ENCODE measurements around the gene COL4A1.

Gene COL4A1

DNA sequence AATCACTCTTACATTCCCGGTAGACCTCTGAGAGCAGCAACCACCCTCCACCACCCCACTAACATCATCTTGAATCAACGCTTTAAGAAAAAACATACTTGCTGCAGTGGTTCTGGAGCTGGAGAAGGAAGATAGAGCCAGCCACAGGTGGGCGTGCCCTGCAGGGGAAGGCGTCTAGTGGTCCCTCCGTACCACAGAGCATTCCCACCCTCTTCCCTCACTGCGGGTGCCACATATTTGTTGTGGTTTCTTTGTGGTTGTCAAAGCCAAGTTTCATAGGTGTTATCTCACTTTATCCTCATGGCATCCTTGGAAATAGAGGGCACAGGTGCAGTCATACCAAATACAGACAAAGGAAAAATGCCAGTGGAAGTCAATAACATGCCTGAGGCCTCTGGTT, 22.3 kb upstream of the COL4A1 start:
- no peaks in the 10 kb centered on the region for H3K4me1 ChIP-seq (ENCODE audit: insufficient read depth, low read length, poor library complexity, severe bottlenecking)
- no peaks in the 10 kb centered on the region for H4K20me1 ChIP-seq (ENCODE audit: insufficient read depth, low read length, poor library complexity, severe bottlenecking)
- no peak overlapping the region for H3K4me2 ChIP-seq (ENCODE audit: low read depth, low read length, poor library complexity, severe bottlenecking)
- no peaks in the 10 kb centered on the region for H3F3A ChIP-seq (ENCODE audit: low read depth)
- TF ChIP-seq, protein P1, sequence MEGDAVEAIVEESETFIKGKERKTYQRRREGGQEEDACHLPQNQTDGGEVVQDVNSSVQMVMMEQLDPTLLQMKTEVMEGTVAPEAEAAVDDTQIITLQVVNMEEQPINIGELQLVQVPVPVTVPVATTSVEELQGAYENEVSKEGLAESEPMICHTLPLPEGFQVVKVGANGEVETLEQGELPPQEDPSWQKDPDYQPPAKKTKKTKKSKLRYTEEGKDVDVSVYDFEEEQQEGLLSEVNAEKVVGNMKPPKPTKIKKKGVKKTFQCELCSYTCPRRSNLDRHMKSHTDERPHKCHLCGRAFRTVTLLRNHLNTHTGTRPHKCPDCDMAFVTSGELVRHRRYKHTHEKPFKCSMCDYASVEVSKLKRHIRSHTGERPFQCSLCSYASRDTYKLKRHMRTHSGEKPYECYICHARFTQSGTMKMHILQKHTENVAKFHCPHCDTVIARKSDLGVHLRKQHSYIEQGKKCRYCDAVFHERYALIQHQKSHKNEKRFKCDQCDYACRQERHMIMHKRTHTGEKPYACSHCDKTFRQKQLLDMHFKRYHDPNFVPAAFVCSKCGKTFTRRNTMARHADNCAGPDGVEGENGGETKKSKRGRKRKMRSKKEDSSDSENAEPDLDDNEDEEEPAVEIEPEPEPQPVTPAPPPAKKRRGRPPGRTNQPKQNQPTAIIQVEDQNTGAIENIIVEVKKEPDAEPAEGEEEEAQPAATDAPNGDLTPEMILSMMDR (conservative IDR thresholded peaks at IDR 0.05; ENCODE audit: low read length): no peak
- no peak for TF ChIP-seq EZH2phosphoT487 (IDR thresholded peaks at IDR 0.05; ENCODE audit: borderline replicate concordance)
- H3K9me2 ChIP-seq (replicated peaks; ENCODE audit: low read depth, low read length): no peaks in the 10 kb centered on the region
- H3K27me3 ChIP-seq (ENCODE audit: insufficient read depth, low read length, poor library complexity, severe bottlenecking): no peaks in the 10 kb centered on the region
- H3K9me3 ChIP-seq (ENCODE audit: insufficient read depth, low read depth, low read length): no peaks in the 10 kb centered on the region
- H3K4me3 ChIP-seq (ENCODE audit: low read length, poor library complexity, severe bottlenecking): no peak overlapping the region
- H3K36me3 ChIP-seq (ENCODE audit: insufficient read depth, low read length): no peaks in the 10 kb centered on the region
- H3K9ac ChIP-seq (ENCODE audit: low read depth, low read length, poor library complexity, severe bottlenecking): no peak overlapping the region
- no peak overlapping the region for H2AFZ ChIP-seq (ENCODE audit: low read length)
- H3K79me2 ChIP-seq (ENCODE audit: insufficient read depth, low read length): no peaks in the 10 kb centered on the region

- Histone ChIP-seq H3K9me2 (replicated peaks; ENCODE audit: low read depth, low read length) (no peaks in the 10 kb centered on the region), H3K4me1 (ENCODE audit: insufficient read depth, low read length, poor library complexity, severe bottlenecking) (no peaks in the 10 kb centered on the region), H3K4me3 (ENCODE audit: low read length, poor library complexity, severe bottlenecking) (no peak overlapping the region), H3K79me2 (ENCODE audit: insufficient read depth, low read length) (no peaks in the 10 kb centered on the region), H3K27me3 (ENCODE audit: insufficient read depth, low read length, poor library complexity, severe bottlenecking) (no peaks in the 10 kb centered on the region), H3K4me2 (ENCODE audit: low read depth, low read length, poor library complexity, severe bottlenecking) (no peak overlapping the region), H4K20me1 (ENCODE audit: insufficient read depth, low read length, poor library complexity, severe bottlenecking) (no peaks in the 10 kb centered on the region), H3F3A (ENCODE audit: low read depth) (no peaks in the 10 kb centered on the region), H2AFZ (ENCODE audit: low read length) (no peak overlapping the region), H3K9me3 (ENCODE audit: insufficient read depth, low read depth, low read length) (no peaks in the 10 kb centered on the region), H3K36me3 (ENCODE audit: insufficient read depth, low read length) (no peaks in the 10 kb centered on the region), H3K9ac (ENCODE audit: low read depth, low read length, poor library complexity, severe bottlenecking) (no peak overlapping the region)
- TF ChIP-seq, protein P1 (conservative IDR thresholded peaks at IDR 0.05; ENCODE audit: low read length): no peak
- no peak for TF ChIP-seq EZH2phosphoT487 (IDR thresholded peaks at IDR 0.05; ENCODE audit: borderline replicate concordance)
Observed at GRCh38 chr13:110328573-110328972, 21.6 kb upstream of the COL4A1 start.

DNA sequence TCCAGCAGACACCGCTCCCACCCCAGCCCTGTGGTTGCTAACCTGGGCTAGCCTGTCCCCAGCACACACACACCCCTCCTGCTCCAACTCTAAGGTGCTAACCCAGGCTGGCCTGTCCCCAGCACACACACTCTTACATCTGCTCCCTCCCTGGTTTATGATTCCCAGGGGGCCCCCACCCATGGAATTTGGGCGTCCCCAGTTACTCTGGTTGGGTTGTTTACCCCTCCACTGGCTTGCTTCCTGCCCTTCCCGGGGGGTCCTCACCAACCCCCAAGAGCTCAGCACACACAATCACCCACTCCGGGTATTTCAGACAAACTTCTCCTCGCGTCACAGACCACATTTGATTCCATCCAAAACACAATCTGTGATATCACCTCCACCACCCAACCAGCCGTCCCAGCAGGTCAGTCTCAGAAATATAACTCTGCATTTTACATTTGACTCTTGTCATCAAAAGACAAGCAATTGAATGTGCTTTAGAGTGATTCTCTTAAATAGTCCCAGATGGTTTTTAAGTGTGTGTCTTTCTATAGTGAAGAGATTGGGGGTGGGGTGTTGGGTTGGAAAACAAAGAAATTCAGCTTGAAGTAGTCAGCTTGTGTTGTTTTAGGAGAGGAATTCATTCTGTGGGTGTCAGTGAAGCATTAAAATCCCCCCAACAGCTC, 20.2 kb upstream of the COL4A1 start:
- Histone ChIP-seq H4K20me1 (ENCODE audit: insufficient read depth, low read length, poor library complexity, severe bottlenecking) (no peaks in the 10 kb centered on the region), H2AFZ (ENCODE audit: low read length) (no peak overlapping the region), H3F3A (ENCODE audit: low read depth) (no peaks in the 10 kb centered on the region), H3K4me1 (ENCODE audit: insufficient read depth, low read length, poor library complexity, severe bottlenecking) (no peaks in the 10 kb centered on the region), H3K36me3 (ENCODE audit: insufficient read depth, low read length) (no peaks in the 10 kb centered on the region), H3K4me2 (ENCODE audit: low read depth, low read length, poor library complexity, severe bottlenecking) (no peak overlapping the region), H3K4me3 (ENCODE audit: low read length, poor library complexity, severe bottlenecking) (no peak overlapping the region), H3K9me3 (ENCODE audit: insufficient read depth, low read depth, low read length) (no peaks in the 10 kb centered on the region), H3K9me2 (replicated peaks; ENCODE audit: low read depth, low read length) (no peaks in the 10 kb centered on the region), H3K9ac (ENCODE audit: low read depth, low read length, poor library complexity, severe bottlenecking) (no peak overlapping the region), H3K79me2 (ENCODE audit: insufficient read depth, low read length) (no peaks in the 10 kb centered on the region), H3K27me3 (ENCODE audit: insufficient read depth, low read length, poor library complexity, severe bottlenecking) (no peaks in the 10 kb centered on the region)
- TF ChIP-seq, protein P1 (conservative IDR thresholded peaks at IDR 0.05; ENCODE audit: low read length): no peak
- no peak for TF ChIP-seq EZH2phosphoT487 (IDR thresholded peaks at IDR 0.05; ENCODE audit: borderline replicate concordance)

Measured in Loucy (cell line).